ENCODE measurements around the gene ALK. TPM values are rescaled to one million over a fixed set of nuclear protein-coding genes. Genes with fewer than 3 reads are reported as not detected.

Gene ALK
- total and polyA plus RNA-seq, 2 experiments from 2014 or later, result 0.35 TPM; not detected in 1

GRCh38 chr2:29332540-29332939, 588.8 kb downstream of the ALK start (continued):
- no peak for TF ChIP-seq ZNF462 (CRISPR knock-in tag; IDR thresholded peaks at IDR 0.05)
- TF ChIP-seq EZH2phosphoT487 (IDR thresholded peaks at IDR 0.05; ENCODE audit: unreplicated experiment), result no peak
- no peak for TF ChIP-seq JUNB (IDR thresholded peaks at IDR 0.05; ENCODE audit: unreplicated experiment)
- TF ChIP-seq CTCF (conservative IDR thresholded peaks at IDR 0.05; ENCODE audit: low read depth in 2 of 2), result no peak

- Mint-ChIP-seq H3K36me3 (ENCODE audit: low read depth) (no peaks in the 10 kb centered on the region), H3K9me3 (no peaks in the 10 kb centered on the region; the same call in 2 of the 3 replicates), H3K4me3 (no peak overlapping the region), H3K4me1 (peaks cover 3% of the 10 kb centered on the region), H3K27ac (no peak overlapping the region), H3K27me3 (ENCODE audit: insufficient read depth, low read depth, poor library complexity) (peaks cover 4% of the 10 kb centered on the region)
- H3K4me1 ChIP-seq (ENCODE audit: insufficient read depth), result no peaks in the 10 kb centered on the region
- H3K9me2 ChIP-seq (ENCODE audit: insufficient read depth), result 0 out of 2 replicates have a peak, but pooled peaks cover 4% of the 10 kb centered on the region
- no peaks in the 10 kb centered on the region for H3K27me3 ChIP-seq (ENCODE audit: insufficient read depth)
- H3F3A ChIP-seq (replicated peaks; ENCODE audit: low read depth), result no peaks in the 10 kb centered on the region
- no peaks in the 10 kb centered on the region for H3K36me3 ChIP-seq (ENCODE audit: insufficient read depth)
- no peak overlapping the region for H3K4me3 ChIP-seq
- H3K79me2 ChIP-seq (replicated peaks; ENCODE audit: insufficient read depth), result no peaks in the 10 kb centered on the region
- DNase-seq (ENCODE audit: low spot score) (peak; percentile 16), ATAC-seq (peak; percentile 35; the same call in 2 of the 3 replicates)
- no peak overlapping the region for H3K4me2 ChIP-seq
- no peak overlapping the region for H2AFZ ChIP-seq
- H4K20me1 ChIP-seq (replicated peaks; ENCODE audit: insufficient read depth), result no peaks in the 10 kb centered on the region
- no peak overlapping the region for H3K27ac ChIP-seq (ENCODE audit: low read depth)
- TF ChIP-seq EZH2 (IDR thresholded peaks at IDR 0.05; ENCODE audit: low read depth, unreplicated experiment) (no peak), CREB1 (CRISPR knock-in tag; IDR thresholded peaks at IDR 0.05; ENCODE audit: low read depth) (no peak), EZH2phosphoT487 (IDR thresholded peaks at IDR 0.05; ENCODE audit: unreplicated experiment) (no peak), ZNF114 (CRISPR knock-in tag; IDR thresholded peaks at IDR 0.05) (no peak), CTCF (conservative IDR thresholded peaks at IDR 0.05; ENCODE audit: low read depth in 2 of 2) (peak; percentile 50 to 63), NANOG (IDR thresholded peaks at IDR 0.05; ENCODE audit: borderline replicate concordance) (no peak)
Measured at GRCh38 chr2:29329899-29330298, 591.5 kb downstream of the ALK start.
